Sigmoid colon (tissue), 7 donors: ENCODE results near the gene AP1G1. TPM values are rescaled to one million over a fixed set of nuclear protein-coding genes. Genes with fewer than 3 reads are reported as not detected.

Source experiments
- DNase-seq: peaks from one replicate; pipeline ENCODE4 v3.0.0-alpha.2; 2019
- H3K27ac ChIP-seq, 4 donors: fragments of 200-600 bp; sonication (generic); one replicate each; pipeline ENCODE4 v1.5.1; 2016 to 2019; ENCODE audit warnings: mild to moderate bottlenecking in 1 of 4
- H3K27me3 ChIP-seq, 3 donors: fragments of 200-600 bp; sonication (generic); one replicate each; pipeline ENCODE4 v1.5.1; 2019; ENCODE audit warnings: mild to moderate bottlenecking in 1 of 3
- H3K36me3 ChIP-seq, 4 donors: fragments of 200-600 bp; sonication (generic); one replicate each; pipeline ENCODE4 v1.5.1; 2016 to 2019
- H3K4me1 ChIP-seq, 4 donors: fragments of 200-600 bp; sonication (generic); one replicate each; pipeline ENCODE4 v1.5.1; 2017 to 2019
- H3K4me3 ChIP-seq, 4 donors: fragments of 200-600 bp; sonication (generic); one replicate each; pipeline ENCODE4 v1.5.1; 2017 to 2019; ENCODE audit warnings: mild to moderate bottlenecking in 2 of 4, moderate library complexity in 1 of 4
- H3K9me3 ChIP-seq, 4 donors: fragments of 200-600 bp in 3 of 4; sonication (generic) in 3 of 4; one replicate each; pipeline versions ENCODE4 v1.5.1 to v1.6.1; 2013 to 2019
- EP300 ChIP-seq, 4 donors: sonication (generic); formaldehyde crosslinking; IDR thresholded peaks; one replicate each; pipeline ENCODE4 v1.6.1; 2017; ENCODE audit warnings: antibody characterized with exemption in 4 of 4
- POLR2A ChIP-seq, 2 donors: fragments of 450-650 bp; IDR thresholded peaks; one replicate each; pipeline ENCODE4 v1.6.1; 2016; ENCODE audit warnings: antibody characterized with exemption in 2 of 2, mild to moderate bottlenecking in 2 of 2, moderate library complexity in 2 of 2
- POLR2AphosphoS5 ChIP-seq, 4 donors: sonication (generic); formaldehyde crosslinking; IDR thresholded peaks; one replicate each; pipeline ENCODE4 v1.6.1; 2017; ENCODE audit warnings: antibody characterized with exemption in 4 of 4
- WGBS, 2 donors: extraction: QIAGEN DNeasy Blood & Tissue Kit; methylation state at CpG; one replicate each; pipeline ENCODE4 v1.1.7; 2013; 5-methylcytosine and 5-hydroxymethylcytosine counted together
- intact Hi-C: fragments of 100-400 bp; cut with DNase I; formaldehyde crosslinking; loops from one replicate; pipeline ENCODE4 v1.15.1; 2023
- polyA plus RNA-seq, 3 donors: library from polyadenylated mRNA; stranded (reverse); fragments of 200-250 nt; gene quantifications; one replicate each; pipeline ENCODE4 v1.2.3, GENCODE V29; 2013
- total RNA-seq, 4 donors: library from RNA; depleted of rRNA; stranded (reverse); fragments of >200 nt; gene quantifications; one replicate each; pipeline ENCODE4 v1.1.0, GENCODE V29; 2016
- TF ChIP-seq, protein P1 (sequence below), 4 experiments: fragments of 450-650 bp in 3 of 4; fragments of 200-600 bp in 1 of 4; IDR thresholded peaks; one replicate each; pipeline ENCODE4 v1.5.1; 2016 to 2019; ENCODE audit warnings: antibody characterized with exemption in 4 of 4, mild to moderate bottlenecking in 3 of 4, moderate library complexity in 2 of 4
- donor health status: healthy with polysubstance abuse.
- donor health status: Bipolar disorder and iron deficiency.
- donor health status: healthy.

The AP1G1 gene
- total and polyA plus RNA-seq, 7 donors: 12.6 to 57.3 (median 34.9) TPM

DNA sequence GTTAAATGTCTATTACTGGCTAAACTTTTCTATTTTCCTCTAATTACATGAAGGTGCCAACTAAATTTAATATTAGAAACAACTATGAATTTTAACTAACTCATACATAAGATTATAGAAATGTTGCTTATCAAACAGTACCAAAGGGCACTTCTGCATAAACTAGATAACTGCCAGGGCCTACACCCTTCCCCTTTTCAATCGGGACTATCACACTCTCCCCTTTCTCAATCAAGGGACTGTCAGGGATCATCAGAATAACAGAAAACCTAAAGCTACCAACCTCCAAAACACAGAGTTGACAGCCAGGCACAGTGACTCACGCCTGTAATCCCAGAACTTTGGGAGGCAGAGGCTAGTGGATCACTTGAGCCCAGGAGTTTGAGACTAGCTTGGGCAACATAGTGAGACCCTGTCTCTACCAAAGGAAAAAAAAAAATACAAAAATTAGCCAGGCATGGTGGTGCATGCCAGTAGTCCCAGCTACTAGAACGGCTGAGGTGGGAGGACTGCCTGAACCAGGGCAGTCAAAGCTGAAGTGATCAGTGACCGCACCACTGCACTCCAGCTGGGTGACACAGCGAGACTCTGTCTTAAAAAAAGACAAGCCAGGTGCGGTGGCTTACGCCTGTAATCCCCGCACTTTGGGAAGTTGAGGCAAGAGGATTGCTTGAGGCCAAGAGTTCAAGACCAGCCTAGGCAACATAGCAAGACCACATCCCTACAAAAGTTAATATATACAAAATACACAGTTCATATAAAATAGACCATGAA, 80.9 kb downstream of the AP1G1 start:
- no peak for TF ChIP-seq EP300 (IDR thresholded peaks at IDR 0.05)
- no peak for TF ChIP-seq POLR2AphosphoS5 (IDR thresholded peaks at IDR 0.05)
- TF ChIP-seq, protein P1, sequence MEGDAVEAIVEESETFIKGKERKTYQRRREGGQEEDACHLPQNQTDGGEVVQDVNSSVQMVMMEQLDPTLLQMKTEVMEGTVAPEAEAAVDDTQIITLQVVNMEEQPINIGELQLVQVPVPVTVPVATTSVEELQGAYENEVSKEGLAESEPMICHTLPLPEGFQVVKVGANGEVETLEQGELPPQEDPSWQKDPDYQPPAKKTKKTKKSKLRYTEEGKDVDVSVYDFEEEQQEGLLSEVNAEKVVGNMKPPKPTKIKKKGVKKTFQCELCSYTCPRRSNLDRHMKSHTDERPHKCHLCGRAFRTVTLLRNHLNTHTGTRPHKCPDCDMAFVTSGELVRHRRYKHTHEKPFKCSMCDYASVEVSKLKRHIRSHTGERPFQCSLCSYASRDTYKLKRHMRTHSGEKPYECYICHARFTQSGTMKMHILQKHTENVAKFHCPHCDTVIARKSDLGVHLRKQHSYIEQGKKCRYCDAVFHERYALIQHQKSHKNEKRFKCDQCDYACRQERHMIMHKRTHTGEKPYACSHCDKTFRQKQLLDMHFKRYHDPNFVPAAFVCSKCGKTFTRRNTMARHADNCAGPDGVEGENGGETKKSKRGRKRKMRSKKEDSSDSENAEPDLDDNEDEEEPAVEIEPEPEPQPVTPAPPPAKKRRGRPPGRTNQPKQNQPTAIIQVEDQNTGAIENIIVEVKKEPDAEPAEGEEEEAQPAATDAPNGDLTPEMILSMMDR (IDR thresholded peaks at IDR 0.05): no peak
- TF ChIP-seq POLR2A (IDR thresholded peaks at IDR 0.05): no peak
- WGBS, 2 donors: 67 to 76% methylated on average over 8 of the region's 8 CpGs
- H3K4me1 ChIP-seq: peaks cover 0 to 25% (median 14%) of the 10 kb centered on the region in 4 donors
- H3K27me3 ChIP-seq: no peaks in the 10 kb centered on the region
- no peak overlapping the region for H3K4me3 ChIP-seq
- peaks cover 7 to 40% (median 9%) of the 10 kb centered on the region in 4 donors for H3K36me3 ChIP-seq
- no peak for DNase-seq
- H3K9me3 ChIP-seq: no peaks in the 10 kb centered on the region
- H3K27ac ChIP-seq: peak overlapping the region in 1 of 4 donors; percentile 7
- intact Hi-C loops: loop anchor here (10.0 kb wide), 2 partner anchors 243 to 367 kb away; partner anchors contain the start of genes DHX38, TXNL4B and ZNF19

- Histone ChIP-seq H3K27me3 (no peaks in the 10 kb centered on the region), H3K27ac (peak overlapping the region; percentile 7 to 44 (median 22)), H3K4me1 (peaks cover 0 to 34% (median 23%) of the 10 kb centered on the region in 4 donors), H3K36me3 (peaks cover 0 to 30% (median 0%) of the 10 kb centered on the region in 4 donors), H3K4me3 (no peak overlapping the region), H3K9me3 (no peaks in the 10 kb centered on the region)
- TF ChIP-seq POLR2A (IDR thresholded peaks at IDR 0.05) (no peak), POLR2AphosphoS5 (IDR thresholded peaks at IDR 0.05) (no peak), EP300 (IDR thresholded peaks at IDR 0.05) (no peak)
- TF ChIP-seq, protein P1 (IDR thresholded peaks at IDR 0.05): no peak
- intact Hi-C loops: loop anchor here (10.0 kb wide), 2 partner anchors 242 to 368 kb away; partner anchors contain the start of genes DHX38, TXNL4B and ZNF19
- WGBS, 2 donors: 13 to 35% methylated on average over 4 of the region's 4 CpGs
- DNase-seq: no peak
These were observed 81.9 kb downstream of the AP1G1 start for GRCh38 chr16:71726476-71727315.

DNA sequence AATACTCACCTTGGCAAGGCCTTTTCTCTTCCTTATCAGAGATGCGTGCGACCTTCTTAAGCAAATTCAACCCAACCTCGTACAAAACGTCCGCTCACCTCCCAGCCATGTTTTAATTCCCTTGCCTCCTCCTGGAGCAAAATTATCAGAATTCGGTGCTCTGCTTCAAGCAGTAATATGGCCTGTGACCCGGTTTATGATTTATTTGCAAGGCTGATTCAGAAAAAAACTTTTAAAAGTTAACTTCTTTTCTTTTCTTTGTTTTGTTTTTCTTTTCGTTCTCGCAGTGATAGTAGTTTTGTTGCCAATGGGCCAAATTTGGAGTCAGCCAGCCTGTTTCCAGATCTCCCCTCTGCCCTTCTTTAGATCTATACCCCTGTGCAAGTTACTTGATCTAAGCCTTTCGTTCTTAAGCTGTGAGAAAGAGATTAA, 84.3 kb downstream of the AP1G1 start, which contains the start of gene PHLPP2:
Gene PHLPP2 (minus strand): TSS at position 382 of the 432 bp plus-strand sequence. CDS start 9,906 bp downstream, outside the sequence.
- Histone ChIP-seq H3K27ac (peak within 1 kb of the TSS; percentile 81 to 99 (median 96)), H3K4me3 (peak within 1 kb of the TSS; percentile 58 to 96 (median 78)), H3K36me3 (peaks cover 0 to 6% (median 0%) of the 10 kb centered on the region in 4 donors), H3K4me1 (peaks cover 0 to 34% (median 23%) of the 10 kb centered on the region in 4 donors), H3K27me3 (no peaks in the 10 kb centered on the region), H3K9me3 (no peaks in the 10 kb centered on the region)
- 5 to 23% methylated on average over 10 of the region's 10 CpGs for WGBS, 2 donors
- DNase-seq: no peak
- TF ChIP-seq, protein P1 (IDR thresholded peaks at IDR 0.05): no peak
- no peak for TF ChIP-seq POLR2AphosphoS5 (IDR thresholded peaks at IDR 0.05)
- TF ChIP-seq EP300 (IDR thresholded peaks at IDR 0.05): no peak
- TF ChIP-seq POLR2A (IDR thresholded peaks at IDR 0.05): no peak
- intact Hi-C loops: loop anchor here (5.0 to 10.0 kb wide), 4 partner anchors 83 to 370 kb away; partner anchors contain the start of genes AP1G1, DHX38, TXNL4B and ZNF19

GRCh38 chr16:71723537-71724319, 84.9 kb downstream of the AP1G1 start:
- TF ChIP-seq POLR2AphosphoS5 (IDR thresholded peaks at IDR 0.05): peak in 2 of 4 donors; percentile 35 to 46
- TF ChIP-seq POLR2A (IDR thresholded peaks at IDR 0.05): no peak
- TF ChIP-seq, protein P1 (IDR thresholded peaks at IDR 0.05): no peak
- no peak for TF ChIP-seq EP300 (IDR thresholded peaks at IDR 0.05)
- Histone ChIP-seq H3K9me3 (no peaks in the 10 kb centered on the region), H3K4me3 (peak overlapping the region; percentile 58 to 96 (median 78)), H3K36me3 (no peaks in the 10 kb centered on the region), H3K4me1 (peaks cover 0 to 34% (median 23%) of the 10 kb centered on the region in 4 donors), H3K27me3 (no peaks in the 10 kb centered on the region), H3K27ac (peak overlapping the region; percentile 81 to 99 (median 96))
- intact Hi-C loops: loop anchor here (5.0 to 10.0 kb wide), 4 partner anchors 84 to 371 kb away; partner anchors contain the start of genes AP1G1, DHX38, TXNL4B and ZNF19
- 0 to 1% methylated on average over 104 of the region's 104 CpGs for WGBS, 2 donors
- peak; percentile 87 for DNase-seq
